ENCODE results near the gene UFD1. TPM values are rescaled to one million over a fixed set of nuclear protein-coding genes. Genes with fewer than 3 reads are reported as not detected.

The UFD1 gene
- total RNA-seq, 2 experiments from 2014 or later, result 68.5 to 77.4 TPM

GRCh38 chr22:19516378-19517170 is 37.6 kb upstream of the UFD1 start:
- POLR2A ChIA-PET, result no interaction called here
- no peak overlapping the region for H3K27ac Mint-ChIP-seq
- peaks cover 5 to 7% of the 10 kb centered on the region in 2 experiments for H3K9me3 ChIP-seq (ENCODE audit: control insufficient read depth in 1 of 2, insufficient read depth in 1 of 2, low read length in 2 of 2)
- CTCF ChIA-PET, result no interaction called here
- no peak overlapping the region for H3K4me3 Mint-ChIP-seq
- H3K4me3 ChIP-seq (ENCODE audit: low read length), result no peak overlapping the region
- DNase-seq, result no peak
- peaks cover 4% of the 10 kb centered on the region for H3K4me1 Mint-ChIP-seq (ENCODE audit: low read depth)
- ATAC-seq (ENCODE audit: poor library complexity), result no peak
- H3K27me3 Mint-ChIP-seq, result no peaks in the 10 kb centered on the region
- intact Hi-C loops (cut with DNase I, micrococcal nuclease), result no loop called here
- peaks cover 4% of the 10 kb centered on the region for H3K9me3 Mint-ChIP-seq
- no peaks in the 10 kb centered on the region for H3K36me3 ChIP-seq (ENCODE audit: insufficient read depth, low read length)
- no peaks in the 10 kb centered on the region for H3K4me1 ChIP-seq (ENCODE audit: insufficient read depth, low read length)
- H3K27me3 ChIP-seq (ENCODE audit: control insufficient read depth in 1 of 2, insufficient read depth in 2 of 2, low read length in 2 of 2), result no peaks in the 10 kb centered on the region
- no peak for TF ChIP-seq CTCF (IDR thresholded peaks at IDR 0.05)
- no peaks in the 10 kb centered on the region for H3K36me3 Mint-ChIP-seq (ENCODE audit: low read depth)
- H3K27ac ChIP-seq (ENCODE audit: low read depth in 1 of 2, low read length in 2 of 2), result no peak overlapping the region

GRCh38 chr22:19515654-19516377 is 36.8 kb upstream of the UFD1 start:
- H3K36me3 Mint-ChIP-seq (ENCODE audit: low read depth), result no peaks in the 10 kb centered on the region
- DNase-seq, result no peak
- Histone ChIP-seq H3K27ac (ENCODE audit: low read depth in 1 of 2, low read length in 2 of 2) (no peak overlapping the region), H3K4me1 (ENCODE audit: insufficient read depth, low read length) (no peaks in the 10 kb centered on the region), H3K9me3 (ENCODE audit: control insufficient read depth in 1 of 2, insufficient read depth in 1 of 2, low read length in 2 of 2) (peaks cover 5 to 7% of the 10 kb centered on the region in 2 experiments), H3K36me3 (ENCODE audit: insufficient read depth, low read length) (no peaks in the 10 kb centered on the region), H3K4me3 (ENCODE audit: low read length) (no peak overlapping the region), H3K27me3 (ENCODE audit: control insufficient read depth in 1 of 2, insufficient read depth in 2 of 2, low read length in 2 of 2) (no peaks in the 10 kb centered on the region)
- H3K4me3 Mint-ChIP-seq, result no peak overlapping the region
- CTCF ChIA-PET, result no interaction called here
- H3K27ac Mint-ChIP-seq, result no peak overlapping the region
- no peaks in the 10 kb centered on the region for H3K27me3 Mint-ChIP-seq
- TF ChIP-seq CTCF (IDR thresholded peaks at IDR 0.05), result no peak
- no peak for ATAC-seq (ENCODE audit: poor library complexity)
- H3K4me1 Mint-ChIP-seq (ENCODE audit: low read depth), result peaks cover 4% of the 10 kb centered on the region
- intact Hi-C loops (cut with DNase I, micrococcal nuclease), result no loop called here
- H3K9me3 Mint-ChIP-seq, result peaks cover 4% of the 10 kb centered on the region
- POLR2A ChIA-PET, result no interaction called here

GRCh38 chr22:19514831-19515565 is 36.0 kb upstream of the UFD1 start:
- no peak for TF ChIP-seq CTCF (IDR thresholded peaks at IDR 0.05)
- H3K36me3 Mint-ChIP-seq (ENCODE audit: low read depth), result no peaks in the 10 kb centered on the region
- Histone ChIP-seq H3K27ac (ENCODE audit: low read depth in 1 of 2, low read length in 2 of 2) (no peak overlapping the region), H3K27me3 (ENCODE audit: control insufficient read depth in 1 of 2, insufficient read depth in 2 of 2, low read length in 2 of 2) (no peaks in the 10 kb centered on the region), H3K36me3 (ENCODE audit: insufficient read depth, low read length) (no peaks in the 10 kb centered on the region), H3K4me1 (ENCODE audit: insufficient read depth, low read length) (no peaks in the 10 kb centered on the region), H3K9me3 (ENCODE audit: control insufficient read depth in 1 of 2, insufficient read depth in 1 of 2, low read length in 2 of 2) (peaks cover 5 to 7% of the 10 kb centered on the region in 2 experiments), H3K4me3 (ENCODE audit: low read length) (no peak overlapping the region)
- ATAC-seq (ENCODE audit: poor library complexity), result no peak
- no peak overlapping the region for H3K4me3 Mint-ChIP-seq
- DNase-seq, result no peak
- H3K4me1 Mint-ChIP-seq (ENCODE audit: low read depth), result peaks cover 4% of the 10 kb centered on the region
- no peak overlapping the region for H3K27ac Mint-ChIP-seq
- POLR2A ChIA-PET, result no interaction called here
- CTCF ChIA-PET, result no interaction called here
- H3K9me3 Mint-ChIP-seq, result peaks cover 4% of the 10 kb centered on the region
- H3K27me3 Mint-ChIP-seq, result no peaks in the 10 kb centered on the region
- intact Hi-C loops (cut with DNase I, micrococcal nuclease), result no loop called here

Measured in CD4-positive, alpha-beta T cell (primary cell).